ENCODE measurements around the gene CARD14. TPM values are rescaled to one million over a fixed set of nuclear protein-coding genes. Genes with fewer than 3 reads are reported as not detected.
"Not testable (repeated sequence)": the region's sequence is repeated elsewhere in the genome, so short reads cannot be mapped to it uniquely, and the experiment has no call there.

Gene CARD14
- polyA plus RNA-seq, 6 donors from 2014 or later = not detected

- no peak for ATAC-seq (ENCODE audit: low read depth in 2 of 2)
- DNase-seq = no peak
- H3K9me3 Mint-ChIP-seq = no peaks in the 10 kb centered on the region
- no peaks in the 10 kb centered on the region for H3K27me3 Mint-ChIP-seq
- no peak overlapping the region for H3K4me3 Mint-ChIP-seq
- no peak overlapping the region for H3K27ac Mint-ChIP-seq
- no peaks in the 10 kb centered on the region for H3K36me3 Mint-ChIP-seq
- peaks cover 0 to 4% (median 0%) of the 10 kb centered on the region in 3 donors for H3K4me1 Mint-ChIP-seq
Measured at GRCh38 chr17:80248001-80248893, 78.4 kb downstream of the CARD14 start.

GRCh38 chr17:80248894-80249710 is 79.3 kb downstream of the CARD14 start:
- Mint-ChIP-seq H3K27ac (no peak overlapping the region), H3K36me3 (no peaks in the 10 kb centered on the region), H3K9me3 (no peaks in the 10 kb centered on the region), H3K27me3 (no peaks in the 10 kb centered on the region), H3K4me3 (no peak overlapping the region), H3K4me1 (peaks cover 0 to 5% (median under 1%) of the 10 kb centered on the region in 3 donors)
- ATAC-seq (ENCODE audit: low read depth in 2 of 2) (no peak), DNase-seq (no peak)

GRCh38 chr17:80251966-80252365 is 82.1 kb downstream of the CARD14 start:
- Mint-ChIP-seq H3K4me1 (peaks cover 5 to 13% (median 11%) of the 10 kb centered on the region in 3 donors), H3K9me3 (no peaks in the 10 kb centered on the region), H3K4me3 (peak overlapping the region in 1 of 8 donors; percentile 47), H3K27me3 (no peaks in the 10 kb centered on the region), H3K27ac (peak overlapping the region in 1 of 6 donors; percentile 76), H3K36me3 (no peaks in the 10 kb centered on the region)
- DNase-seq (no peak), ATAC-seq (ENCODE audit: low read depth in 2 of 2) (no peak)

DNA sequence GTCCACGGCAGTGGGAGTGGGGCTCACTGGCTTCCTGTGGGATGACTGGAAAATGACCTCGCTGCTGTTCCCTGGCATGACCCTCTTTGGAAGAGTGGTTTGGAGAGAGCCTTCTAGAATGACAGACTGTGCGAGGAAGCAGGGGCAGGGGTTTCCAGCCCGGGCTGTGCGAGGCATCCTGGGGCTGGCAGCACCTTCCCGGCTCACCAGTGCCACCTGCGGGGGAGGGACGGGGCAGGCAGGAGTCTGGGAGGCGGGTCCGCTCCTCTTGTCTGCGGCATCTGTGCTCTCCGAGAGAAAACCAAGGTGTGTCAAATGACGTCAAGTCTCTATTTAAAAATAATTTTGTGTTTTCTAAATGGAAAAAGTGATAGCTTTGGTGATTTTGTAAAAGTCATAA is 83.0 kb downstream of the CARD14 start:
- Mint-ChIP-seq H3K27me3 (no peaks in the 10 kb centered on the region), H3K4me1 (peaks cover 5 to 13% (median 11%) of the 10 kb centered on the region in 3 donors), H3K27ac (no peak overlapping the region), H3K4me3 (no peak overlapping the region), H3K9me3 (no peaks in the 10 kb centered on the region), H3K36me3 (no peaks in the 10 kb centered on the region)
- DNase-seq (peak; percentile 72), ATAC-seq (ENCODE audit: low read depth in 2 of 2) (peak; percentile 91 to 96)

DNA sequence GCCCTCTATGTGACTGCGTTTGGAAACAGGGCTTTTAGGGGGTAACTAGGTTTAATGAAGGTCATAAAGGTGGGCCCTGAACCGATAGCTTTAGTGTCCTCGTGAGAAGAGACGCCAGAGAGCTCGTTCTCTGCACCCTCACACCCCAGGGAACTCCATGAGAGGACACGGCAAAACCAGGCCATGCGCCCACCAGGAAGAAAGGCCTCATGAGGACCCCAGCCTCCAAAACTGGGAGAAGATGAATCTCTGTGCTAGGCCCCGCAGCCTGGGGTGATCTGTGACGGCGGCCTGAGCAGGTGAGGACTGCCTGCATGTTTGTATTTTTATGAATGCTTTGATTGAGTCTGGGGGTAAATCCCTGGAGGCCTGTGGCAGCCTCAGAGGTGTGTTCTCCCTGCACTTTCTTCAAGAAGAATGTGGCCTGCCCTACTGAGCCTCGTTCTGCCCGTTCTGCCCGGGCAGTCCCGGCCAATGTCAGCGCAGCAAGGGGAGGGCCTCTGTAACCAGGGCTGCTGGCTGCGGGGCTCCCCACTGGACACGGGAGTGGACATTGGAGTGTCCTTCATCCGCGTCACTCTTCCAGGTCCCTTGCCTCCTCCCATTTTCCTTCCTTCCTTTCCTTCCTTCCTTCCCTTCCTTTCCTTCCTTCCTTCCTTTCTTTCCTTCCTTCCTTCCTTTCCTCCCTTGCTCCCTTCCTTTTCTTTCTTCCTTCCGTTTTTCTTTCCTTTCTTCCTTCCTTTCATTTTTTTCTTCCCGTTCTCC is 84.0 kb downstream of the CARD14 start:
- ATAC-seq (ENCODE audit: low read depth in 2 of 2) = no peak
- no peak overlapping the region for H3K4me3 Mint-ChIP-seq
- H3K4me1 Mint-ChIP-seq = peaks cover 5 to 17% (median 17%) of the 10 kb centered on the region in 3 donors
- H3K27ac Mint-ChIP-seq = peak overlapping the region in 2 of 6 donors; percentile 16 to 76
- no peaks in the 10 kb centered on the region for H3K9me3 Mint-ChIP-seq
- no peak for DNase-seq
- no peaks in the 10 kb centered on the region for H3K27me3 Mint-ChIP-seq
- H3K36me3 Mint-ChIP-seq = no peaks in the 10 kb centered on the region

- ATAC-seq (ENCODE audit: low read depth in 2 of 2) (peak; percentile 65 to 80), DNase-seq (no peak)
- Mint-ChIP-seq H3K4me3 (peak overlapping the region in 1 of 8 donors; percentile 48), H3K27ac (peak overlapping the region in 2 of 6 donors; percentile 53 to 76), H3K27me3 (no peaks in the 10 kb centered on the region), H3K9me3 (no peaks in the 10 kb centered on the region), H3K36me3 (no peaks in the 10 kb centered on the region), H3K4me1 (peaks cover 8 to 21% (median 19%) of the 10 kb centered on the region in 3 donors)
Measured at GRCh38 chr17:80254396-80255251, 84.8 kb downstream of the CARD14 start.

- H3K27ac Mint-ChIP-seq = no peak overlapping the region
- peak overlapping the region in 1 of 8 donors; percentile 58 for H3K4me3 Mint-ChIP-seq
Measured at GRCh38 chr17:80256034-80256350, 86.2 kb downstream of the CARD14 start.

DNA sequence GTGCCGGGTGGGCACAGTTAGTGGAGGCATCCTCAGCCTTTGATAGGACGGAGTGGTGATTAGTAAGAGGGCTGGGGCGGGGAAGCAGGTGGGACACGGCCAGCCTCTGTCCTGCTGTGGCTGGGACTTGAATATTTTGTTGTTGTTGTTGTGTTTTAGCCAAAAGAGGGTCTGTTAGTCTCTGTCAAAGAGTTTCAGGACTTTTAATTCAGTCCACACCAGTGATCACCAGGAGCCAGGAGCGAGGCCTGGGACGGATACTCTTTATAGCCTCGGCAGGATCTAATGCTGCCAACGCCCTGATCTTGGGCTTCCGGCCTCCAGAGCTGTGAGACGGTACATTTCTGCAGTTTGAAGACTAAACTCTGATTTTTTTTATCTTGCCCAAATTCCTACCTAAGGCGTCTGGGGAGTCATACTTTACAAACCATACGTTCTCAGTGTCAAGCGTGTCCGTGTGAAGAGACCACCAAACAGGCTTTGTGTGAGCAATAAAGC is 87.9 kb downstream of the CARD14 start:
- no peak for ATAC-seq (ENCODE audit: low read depth in 2 of 2)
- DNase-seq = no peak
- H3K4me1 Mint-ChIP-seq = peaks cover 24 to 38% (median 31%) of the 10 kb centered on the region in 3 donors
- peak overlapping the region in 5 of 8 donors; percentile 67 to 98 (median 86) for H3K4me3 Mint-ChIP-seq
- no peaks in the 10 kb centered on the region for H3K27me3 Mint-ChIP-seq
- H3K27ac Mint-ChIP-seq = peak overlapping the region in 3 of 6 donors; percentile 24 to 86 (median 76)
- H3K9me3 Mint-ChIP-seq = no peaks in the 10 kb centered on the region
- no peaks in the 10 kb centered on the region for H3K36me3 Mint-ChIP-seq

More at GRCh38 chr17:80256034-80256350, 86.2 kb downstream of the CARD14 start:
- Mint-ChIP-seq H3K36me3 (no peaks in the 10 kb centered on the region), H3K9me3 (no peaks in the 10 kb centered on the region), H3K4me1 (peaks cover 11 to 24% (median 23%) of the 10 kb centered on the region in 3 donors), H3K27me3 (no peaks in the 10 kb centered on the region)
- ATAC-seq (ENCODE audit: low read depth in 2 of 2) (no peak), DNase-seq (no peak)

GRCh38 chr17:80258296-80258695 is 88.5 kb downstream of the CARD14 start:
- Mint-ChIP-seq H3K4me1 (peaks cover 26 to 41% (median 30%) of the 10 kb centered on the region in 3 donors), H3K27ac (peak overlapping the region; percentile 3 to 97 (median 76))
- not testable (repeated sequence) for ATAC-seq (ENCODE audit: low read depth in 2 of 2)

More at GRCh38 chr17:80258296-80258695, 88.5 kb downstream of the CARD14 start:
- H3K36me3 Mint-ChIP-seq, H3K9me3 Mint-ChIP-seq, H3K27me3 Mint-ChIP-seq, DNase-seq: not testable (repeated sequence)
- H3K4me3 Mint-ChIP-seq = peak overlapping the region; percentile 23 to 98 (median 91)

Other genes starting within 250 kb of the CARD14 start
- gene TBC1D16, start 134.2 kb upstream of the CARD14 start, polyA plus RNA-seq (ENCODE audit: low read depth in 6 of 6) = 1 to 10 TPM in 3 of 6 donors, under 1 TPM in 2, not detected in 1; 0.31 to 2.6 (median 1.4) TPM
- gene CCDC40, start 133.4 kb upstream of the CARD14 start, polyA plus RNA-seq (ENCODE audit: low read depth in 6 of 6) = not detected
- 10 to 100 TPM in 5 of 6 donors, 1 to 10 TPM in 1; 6.5 to 18.2 (median 14.5) TPM for gene GAA, start 68.4 kb upstream of the CARD14 start, polyA plus RNA-seq (ENCODE audit: low read depth in 6 of 6)
- 10 to 100 TPM; 57.1 to 75.2 (median 64.0) TPM for gene EIF4A3, start 22.9 kb upstream of the CARD14 start, polyA plus RNA-seq (ENCODE audit: low read depth in 6 of 6)
- gene SGSH, start 50.3 kb downstream of the CARD14 start, polyA plus RNA-seq (ENCODE audit: low read depth in 6 of 6) = 10 to 100 TPM; 12.3 to 38.5 (median 22.4) TPM
- gene SLC26A11, start 50.4 kb downstream of the CARD14 start, polyA plus RNA-seq (ENCODE audit: low read depth in 6 of 6) = 1 to 10 TPM; 1.6 to 9.5 (median 7.4) TPM
- gene RNF213, start 90.8 kb downstream of the CARD14 start, polyA plus RNA-seq (ENCODE audit: low read depth in 6 of 6) = 10 to 100 TPM in 5 of 6 donors, 1 to 10 TPM in 1; 9.2 to 34.7 (median 18.3) TPM
- gene ENDOV, start 245.1 kb downstream of the CARD14 start, polyA plus RNA-seq (ENCODE audit: low read depth in 6 of 6) = 10 to 100 TPM; 16.4 to 35.2 (median 20.7) TPM